Measurements from ENCODE around the gene EDEM2.
"Not testable (repeated sequence)": the region's sequence is repeated elsewhere in the genome, so short reads cannot be mapped to it uniquely, and the experiment has no call there.

EDEM2 gene

DNA sequence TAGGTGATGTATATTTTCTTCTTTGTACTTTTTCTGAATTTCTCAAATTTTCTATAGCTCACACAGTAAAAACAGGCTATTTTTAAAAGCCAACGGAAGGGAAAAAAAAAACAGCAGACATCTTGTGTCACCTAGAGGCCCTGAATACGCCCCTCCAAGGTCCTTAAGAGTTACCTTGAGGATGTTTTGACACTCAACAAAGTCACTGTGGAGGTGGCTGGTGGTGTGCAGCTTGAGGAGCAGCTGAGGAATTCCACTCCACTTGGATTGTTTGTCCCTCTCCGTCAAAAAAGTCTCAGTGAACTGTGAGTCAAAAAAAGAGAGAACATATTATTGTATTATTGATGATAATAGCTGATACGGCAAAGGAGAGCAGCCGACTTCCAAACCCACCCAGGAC is 69.3 kb downstream of the EDEM2 start:
- DNase-seq (ENCODE audit: extremely low spot score) = no peak
- CTCF ChIA-PET = no interaction called here
- no peak for TF ChIP-seq LEF1 (IDR thresholded peaks at IDR 0.05; ENCODE audit: borderline replicate concordance)
- TF ChIP-seq FOXA1 (IDR thresholded peaks at IDR 0.05) = no peak
- TF ChIP-seq CTBP1 (IDR thresholded peaks at IDR 0.05; ENCODE audit: borderline replicate concordance) = no peak
- no peak for TF ChIP-seq ZNF384 (IDR thresholded peaks at IDR 0.05)
- TF ChIP-seq ELF4 (IDR thresholded peaks at IDR 0.05) = no peak
- no peak for TF ChIP-seq TARDBP (IDR thresholded peaks at IDR 0.05)
- no peak for TF ChIP-seq SP1 (IDR thresholded peaks at IDR 0.05)
- TF ChIP-seq NFRKB (IDR thresholded peaks at IDR 0.05) = no peak
- no peak for TF ChIP-seq FOXK2 (IDR thresholded peaks at IDR 0.05)
- TF ChIP-seq L3MBTL2 (conservative IDR thresholded peaks at IDR 0.05) = no peak
- TF ChIP-seq ARNT (IDR thresholded peaks at IDR 0.05) = no peak
- TF ChIP-seq SUZ12 (IDR thresholded peaks at IDR 0.05) = no peak
- POLR2A ChIA-PET = no interaction called here

DNA sequence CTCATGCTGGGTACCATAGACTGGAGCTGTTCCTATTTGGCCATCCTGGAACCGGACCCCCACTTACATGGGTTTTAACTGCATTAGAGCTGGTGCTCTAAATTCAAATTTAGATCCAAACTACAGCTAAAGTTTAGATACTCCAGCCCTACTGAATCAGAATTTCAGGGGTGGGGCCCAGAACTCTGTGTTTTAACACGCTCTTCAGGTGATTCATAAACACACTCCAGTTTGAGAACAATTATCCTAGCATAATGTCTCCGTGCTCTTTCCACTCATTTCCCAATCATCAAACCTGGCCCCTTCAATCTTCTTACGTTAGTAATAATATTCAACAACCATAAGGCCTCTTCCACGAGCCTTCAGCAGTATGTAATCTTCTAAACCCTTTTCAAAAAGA is 69.8 kb downstream of the EDEM2 start:
- ChIA-PET POLR2A (no interaction called here), CTCF (interaction anchor here (0.6 kb wide), 1 partner anchor 21 kb away, joined by 3 read pairs; no protein-coding TSS in a partner anchor)
- TF ChIP-seq TARDBP (IDR thresholded peaks at IDR 0.05) (no peak), ZNF384 (IDR thresholded peaks at IDR 0.05) (no peak), LEF1 (IDR thresholded peaks at IDR 0.05; ENCODE audit: borderline replicate concordance) (no peak), FOXA1 (IDR thresholded peaks at IDR 0.05) (no peak)
- DNase-seq (ENCODE audit: extremely low spot score) = no peak

DNA sequence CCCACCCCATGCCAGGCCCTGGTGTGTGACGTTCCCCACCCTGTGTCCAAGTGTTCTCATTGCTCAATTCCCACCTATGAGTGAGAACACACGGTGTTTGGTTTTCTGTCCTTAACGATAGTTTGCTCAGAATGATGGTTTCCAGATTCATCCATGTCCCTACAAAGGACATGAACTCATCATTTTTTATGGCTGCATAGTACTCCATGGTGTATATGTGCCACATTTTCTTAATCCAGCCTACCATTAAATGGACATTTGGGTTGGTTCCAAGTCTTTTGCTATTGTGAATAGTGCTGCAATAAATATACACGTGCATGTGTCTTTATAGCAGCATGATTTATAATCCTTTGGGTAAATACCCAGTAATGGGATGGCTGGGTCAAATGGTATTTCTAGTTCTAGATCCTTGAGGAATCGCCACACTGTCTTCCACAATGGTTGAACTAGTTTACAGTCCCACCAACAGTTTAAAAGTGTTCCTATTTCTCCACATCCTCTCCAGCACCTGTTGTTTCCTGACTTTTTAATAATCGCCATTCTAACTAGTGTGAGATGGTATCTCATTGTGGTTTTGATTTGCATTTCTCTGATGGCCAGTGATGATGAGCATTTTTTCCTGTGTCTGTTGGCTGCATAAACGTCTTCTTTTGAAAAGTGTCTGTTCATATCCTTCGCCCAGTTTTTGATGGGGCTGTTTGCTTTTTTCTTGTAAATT is 75.5 kb downstream of the EDEM2 start:
- DNase-seq (ENCODE audit: extremely low spot score); CTCF ChIA-PET; POLR2A ChIA-PET: not testable (repeated sequence)

DNA sequence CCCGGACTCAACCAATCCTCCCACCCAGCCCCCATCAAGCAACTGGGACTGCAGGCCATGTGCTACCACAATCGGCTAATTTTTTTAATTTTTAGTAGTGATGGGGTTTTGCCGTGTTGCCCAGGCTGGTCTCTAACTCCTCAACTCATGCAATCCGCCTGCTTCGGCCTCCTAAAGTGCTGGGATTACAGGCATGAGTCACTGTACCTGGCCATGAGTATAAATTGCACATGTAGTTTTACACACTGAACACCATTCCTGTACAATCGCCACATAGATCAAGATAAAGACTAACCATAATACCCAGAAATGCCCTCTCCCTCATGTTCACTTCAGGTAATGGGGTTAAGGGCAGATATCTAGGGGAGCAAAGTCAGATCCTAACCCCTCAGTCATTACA is 80.9 kb downstream of the EDEM2 start:
- TF ChIP-seq ZNF384 (IDR thresholded peaks at IDR 0.05) = no peak
- no peak for TF ChIP-seq FOXM1 (IDR thresholded peaks at IDR 0.05; ENCODE audit: borderline replicate concordance)
- TF ChIP-seq TARDBP (IDR thresholded peaks at IDR 0.05) = no peak
- TF ChIP-seq HDGF (IDR thresholded peaks at IDR 0.05; ENCODE audit: borderline replicate concordance) = no peak
- no peak for TF ChIP-seq L3MBTL2 (conservative IDR thresholded peaks at IDR 0.05)
- no peak for TF ChIP-seq ELF4 (IDR thresholded peaks at IDR 0.05)
- TF ChIP-seq LEF1 (IDR thresholded peaks at IDR 0.05; ENCODE audit: borderline replicate concordance) = no peak
- no peak for TF ChIP-seq FOXK2 (IDR thresholded peaks at IDR 0.05)
- no peak for TF ChIP-seq BHLHE40 (IDR thresholded peaks at IDR 0.05; ENCODE audit: borderline replicate concordance)
- no peak for TF ChIP-seq SP1 (IDR thresholded peaks at IDR 0.05)
- TF ChIP-seq SUZ12 (IDR thresholded peaks at IDR 0.05) = no peak
- no peak for TF ChIP-seq FOXA1 (IDR thresholded peaks at IDR 0.05)
- no peak for TF ChIP-seq ARNT (IDR thresholded peaks at IDR 0.05)
- TF ChIP-seq CTBP1 (IDR thresholded peaks at IDR 0.05; ENCODE audit: borderline replicate concordance) = no peak
- no peak for TF ChIP-seq NFRKB (IDR thresholded peaks at IDR 0.05)
- DNase-seq (ENCODE audit: extremely low spot score) = no peak
- ChIA-PET CTCF (no interaction called here), POLR2A (no interaction called here)

All from HEK293T (cell line).